Measurements from ENCODE around the gene MGMT. TPM values are rescaled to one million over a fixed set of nuclear protein-coding genes. Genes with fewer than 3 reads are reported as not detected.

MGMT gene
- total and polyA plus RNA-seq, 3 donors from 2014 or later: 32.8 to 40.7 (median 37.9) TPM

- 92 to 95% methylated on average over 16 of the region's 16 CpGs for WGBS, 2 donors
- TF ChIP-seq POLR2A (IDR thresholded peaks at IDR 0.05): no peak
- no peak for TF ChIP-seq CTCF (IDR thresholded peaks at IDR 0.05)
- Histone ChIP-seq H3K36me3 (ENCODE audit: low read depth, missing control alignments) (no peaks in the 10 kb centered on the region), H3K9me3 (no peaks in the 10 kb centered on the region), H3K4me1 (no peaks in the 10 kb centered on the region), H3K27me3 (no peaks in the 10 kb centered on the region), H3K27ac (no peak overlapping the region), H3K4me3 (no peak overlapping the region)
- DNase-seq: no peak
- intact Hi-C loops (cut with DNase I; ENCODE audit: low total_unique reads): no loop called here
Measured at GRCh38 chr10:129704225-129704624, 237.2 kb downstream of the MGMT start.

- H3K9me3 ChIP-seq: no peaks in the 10 kb centered on the region
- no peaks in the 10 kb centered on the region for H3K36me3 ChIP-seq (ENCODE audit: low read depth, missing control alignments)
- no peak for TF ChIP-seq POLR2A (IDR thresholded peaks at IDR 0.05)
- no peak for TF ChIP-seq CTCF (IDR thresholded peaks at IDR 0.05)
- intact Hi-C loops (cut with DNase I; ENCODE audit: low total_unique reads): no loop called here
- H3K27ac ChIP-seq: no peak overlapping the region
- H3K4me3 ChIP-seq: no peak overlapping the region
- 88 to 91% methylated on average over 25 of the region's 25 CpGs for WGBS, 2 donors
- no peak for DNase-seq
- no peaks in the 10 kb centered on the region for H3K27me3 ChIP-seq
- no peaks in the 10 kb centered on the region for H3K4me1 ChIP-seq
Measured at GRCh38 chr10:129704786-129705525, 237.9 kb downstream of the MGMT start.

GRCh38 chr10:129705676-129706075 lies 238.6 kb downstream of the MGMT start:
- H3K36me3 ChIP-seq (ENCODE audit: low read depth, missing control alignments): no peaks in the 10 kb centered on the region
- TF ChIP-seq CTCF (IDR thresholded peaks at IDR 0.05): no peak
- no peak for TF ChIP-seq POLR2A (IDR thresholded peaks at IDR 0.05)
- no peaks in the 10 kb centered on the region for H3K27me3 ChIP-seq
- intact Hi-C loops (cut with DNase I; ENCODE audit: low total_unique reads): no loop called here
- 91 to 100% methylated on average over 2 to 8 of the region's 8 CpGs for WGBS, 2 donors
- H3K4me3 ChIP-seq: no peak overlapping the region
- no peak overlapping the region for H3K27ac ChIP-seq
- DNase-seq: no peak
- H3K9me3 ChIP-seq: no peaks in the 10 kb centered on the region
- H3K4me1 ChIP-seq: no peaks in the 10 kb centered on the region

- no peak for DNase-seq
- H3K4me1 ChIP-seq: no peaks in the 10 kb centered on the region
- H3K27ac ChIP-seq: no peak overlapping the region
- no peaks in the 10 kb centered on the region for H3K27me3 ChIP-seq
- no peak overlapping the region for H3K4me3 ChIP-seq
- no peaks in the 10 kb centered on the region for H3K9me3 ChIP-seq
- intact Hi-C loops (cut with DNase I; ENCODE audit: low total_unique reads): no loop called here
- TF ChIP-seq POLR2A (IDR thresholded peaks at IDR 0.05) (no peak), CTCF (IDR thresholded peaks at IDR 0.05) (no peak)
- WGBS, 2 donors: 96 to 98% methylated on average over 6 to 19 of the region's 19 CpGs
- H3K36me3 ChIP-seq (ENCODE audit: low read depth, missing control alignments): no peaks in the 10 kb centered on the region
Measured at GRCh38 chr10:129706081-129706480, 239.0 kb downstream of the MGMT start.

- WGBS, 2 donors: 94 to 98% methylated on average over 5 to 11 of the region's 11 CpGs
- no peak for DNase-seq
- TF ChIP-seq CTCF (IDR thresholded peaks at IDR 0.05) (no peak), POLR2A (IDR thresholded peaks at IDR 0.05) (no peak)
- intact Hi-C loops (cut with DNase I; ENCODE audit: low total_unique reads): no loop called here
- Histone ChIP-seq H3K27ac (no peak overlapping the region), H3K36me3 (ENCODE audit: low read depth, missing control alignments) (no peaks in the 10 kb centered on the region), H3K9me3 (no peaks in the 10 kb centered on the region), H3K4me1 (no peaks in the 10 kb centered on the region), H3K27me3 (no peaks in the 10 kb centered on the region), H3K4me3 (no peak overlapping the region)
Measured at GRCh38 chr10:129706523-129706922, 239.5 kb downstream of the MGMT start.

Data from testis (tissue), 3 donors.